ENCODE results near the gene PRRT4.
A peak's percentile ranks its signal among the peaks of the same experiment; 100 is the strongest.

PRRT4 gene

DNA sequence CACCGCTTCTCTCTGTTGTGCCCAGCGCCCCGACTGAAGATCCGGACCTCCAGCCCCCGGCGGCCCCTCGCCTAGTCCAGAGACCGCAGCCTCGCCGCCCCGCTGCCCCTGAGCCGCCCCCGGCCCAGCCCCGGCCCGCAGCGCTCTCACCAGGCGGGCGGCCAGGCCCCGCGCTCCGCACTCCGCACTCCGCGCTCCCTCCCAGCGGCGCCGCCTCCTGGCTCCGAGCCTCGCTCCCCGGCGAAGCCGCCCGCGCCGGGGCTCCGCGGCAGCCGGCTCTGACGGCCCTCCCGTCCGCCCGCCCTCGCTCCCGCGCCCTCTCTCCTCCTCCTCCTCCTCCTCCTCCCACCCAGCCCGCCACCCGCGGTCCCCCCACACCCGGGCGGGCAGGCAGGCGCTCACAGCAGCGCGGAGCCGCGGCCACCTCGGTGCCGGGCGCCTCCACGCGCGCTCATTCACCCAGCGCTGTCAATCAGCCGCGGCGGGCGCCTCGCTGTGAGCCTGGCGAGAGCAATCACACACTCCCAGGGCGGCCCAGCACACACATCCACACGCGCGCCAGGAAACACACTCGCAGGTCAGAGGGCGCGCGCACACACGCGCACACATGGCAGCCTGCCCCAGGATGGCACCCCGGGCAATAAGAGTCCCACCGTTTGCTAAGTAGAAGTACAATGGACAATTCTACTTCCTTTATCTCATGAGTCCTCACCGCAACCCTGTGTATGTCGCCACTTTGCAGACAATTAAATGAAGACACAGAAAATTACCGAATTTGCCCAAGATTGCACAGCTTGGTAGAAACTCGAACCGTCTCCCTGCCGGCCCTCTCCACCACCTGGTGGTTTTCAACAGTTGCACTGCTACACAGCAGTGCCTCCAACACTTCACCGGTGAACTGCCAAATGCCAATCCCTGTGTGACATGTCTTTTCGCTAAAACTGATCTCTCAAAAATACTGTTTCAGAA lies at the start of gene PRRT4:
TSS of gene PRRT4 (minus strand) at position 280 of the 969 bp plus-strand sequence.
- peak; percentile 45 to 56 for DNase-seq

DNA sequence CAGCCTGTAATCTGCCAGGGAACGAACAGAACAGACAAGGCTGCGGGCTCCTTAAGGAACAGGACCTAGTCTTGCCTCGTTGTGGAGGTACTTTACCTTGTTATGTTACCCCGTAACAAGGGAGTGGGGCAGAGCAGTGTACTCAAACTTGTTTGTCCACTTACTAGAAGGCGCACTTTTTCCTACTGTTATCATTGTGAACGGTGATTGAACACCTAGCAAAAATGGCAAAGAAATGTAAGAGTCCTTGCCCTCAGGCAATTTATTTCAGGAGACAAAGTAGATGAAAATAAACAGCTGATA lies 48.9 kb upstream of the PRRT4 start:
- no peak for DNase-seq

DNA sequence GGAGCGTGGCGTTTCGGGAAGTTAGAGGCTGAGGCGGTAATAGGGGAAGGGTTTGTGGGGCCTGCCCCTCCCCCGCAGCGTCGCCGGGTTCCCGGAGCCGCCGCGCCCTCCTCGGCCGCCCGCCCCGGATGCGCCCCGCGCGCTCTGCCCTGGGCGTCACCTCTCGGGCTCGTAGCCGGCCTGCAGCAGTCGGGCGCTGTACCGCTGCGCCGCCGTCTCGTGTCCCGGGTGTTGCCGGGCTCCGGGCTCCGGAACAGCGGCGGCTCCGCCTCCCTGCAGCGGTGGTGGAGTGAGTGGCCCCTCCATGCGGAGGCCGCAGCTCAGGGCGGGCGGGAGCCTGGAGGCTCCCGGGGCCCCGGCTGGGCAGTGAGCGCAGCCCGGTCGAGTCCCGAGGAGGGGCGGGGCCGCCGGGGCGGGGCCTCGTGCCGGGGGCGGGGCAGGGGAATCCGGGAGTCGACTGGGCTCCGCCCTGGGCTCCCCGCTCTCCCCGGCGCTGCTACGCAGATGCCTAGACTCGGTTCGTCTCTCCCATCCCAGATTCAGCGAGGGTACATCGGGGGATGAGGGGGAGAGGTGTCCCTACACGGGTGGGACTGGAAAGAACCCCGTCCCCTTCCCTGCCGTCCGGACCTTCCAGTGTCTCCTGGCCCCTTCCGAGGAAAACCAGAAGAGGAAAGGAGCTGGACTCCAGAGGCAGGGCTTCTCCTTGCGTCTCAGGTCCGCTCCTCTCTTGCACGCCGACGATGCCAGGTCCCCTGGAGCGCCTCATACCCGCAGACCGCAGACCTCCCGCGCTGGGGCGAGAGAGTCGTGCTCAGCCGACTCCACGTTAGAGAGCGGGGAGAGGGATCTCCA lies 48.3 kb upstream of the PRRT4 start, which contains the start of gene IMPDH1:
TSS of gene IMPDH1 (minus strand) at position 387 of the 855 bp plus-strand sequence. CDS start at position 306, 81 bp downstream.
- peak; percentile 83 to 88 for DNase-seq

DNA sequence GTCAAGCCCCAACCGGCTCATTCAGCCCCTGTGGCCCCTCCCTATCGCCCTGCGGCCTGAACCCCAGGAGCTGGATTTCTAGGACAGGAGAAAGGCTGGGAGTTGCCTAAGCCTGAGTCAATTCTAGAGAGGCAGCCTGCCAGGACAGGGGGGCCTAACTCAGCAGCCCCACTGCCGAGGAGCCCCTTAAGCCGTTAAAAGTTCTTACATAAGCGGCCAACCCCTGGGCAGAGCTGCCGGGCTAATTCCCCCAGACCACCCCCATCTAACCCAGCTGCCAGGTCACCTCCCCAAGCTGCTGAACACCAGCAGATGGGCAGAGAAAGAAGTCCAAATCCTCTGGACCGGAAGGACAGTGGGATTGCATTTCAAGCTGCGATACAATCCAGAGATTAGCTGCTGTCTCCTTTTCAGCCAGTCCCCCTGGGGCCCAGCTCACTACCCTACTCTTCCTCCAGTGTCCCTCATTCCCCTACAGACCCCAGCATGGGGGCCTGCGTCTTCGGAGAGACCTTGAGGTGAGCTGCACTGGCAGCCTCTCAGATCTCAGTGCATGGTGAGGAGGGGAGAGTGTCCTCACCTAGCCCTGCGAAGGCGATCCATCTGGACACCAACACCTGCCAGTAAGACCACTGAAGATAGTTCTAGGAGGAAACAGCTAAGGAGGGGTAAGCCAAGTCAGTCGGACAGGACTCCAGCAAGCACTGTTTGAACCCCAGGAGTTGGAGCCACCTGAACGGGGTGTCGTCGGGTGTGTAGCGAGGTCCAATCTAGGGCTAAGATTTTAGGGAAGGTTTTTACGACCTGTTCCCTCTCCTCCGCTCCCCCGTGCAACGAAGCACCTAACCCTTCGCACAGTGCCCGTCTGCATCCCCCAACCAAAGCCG lies 47.5 kb upstream of the PRRT4 start:
- DNase-seq = no peak

DNA sequence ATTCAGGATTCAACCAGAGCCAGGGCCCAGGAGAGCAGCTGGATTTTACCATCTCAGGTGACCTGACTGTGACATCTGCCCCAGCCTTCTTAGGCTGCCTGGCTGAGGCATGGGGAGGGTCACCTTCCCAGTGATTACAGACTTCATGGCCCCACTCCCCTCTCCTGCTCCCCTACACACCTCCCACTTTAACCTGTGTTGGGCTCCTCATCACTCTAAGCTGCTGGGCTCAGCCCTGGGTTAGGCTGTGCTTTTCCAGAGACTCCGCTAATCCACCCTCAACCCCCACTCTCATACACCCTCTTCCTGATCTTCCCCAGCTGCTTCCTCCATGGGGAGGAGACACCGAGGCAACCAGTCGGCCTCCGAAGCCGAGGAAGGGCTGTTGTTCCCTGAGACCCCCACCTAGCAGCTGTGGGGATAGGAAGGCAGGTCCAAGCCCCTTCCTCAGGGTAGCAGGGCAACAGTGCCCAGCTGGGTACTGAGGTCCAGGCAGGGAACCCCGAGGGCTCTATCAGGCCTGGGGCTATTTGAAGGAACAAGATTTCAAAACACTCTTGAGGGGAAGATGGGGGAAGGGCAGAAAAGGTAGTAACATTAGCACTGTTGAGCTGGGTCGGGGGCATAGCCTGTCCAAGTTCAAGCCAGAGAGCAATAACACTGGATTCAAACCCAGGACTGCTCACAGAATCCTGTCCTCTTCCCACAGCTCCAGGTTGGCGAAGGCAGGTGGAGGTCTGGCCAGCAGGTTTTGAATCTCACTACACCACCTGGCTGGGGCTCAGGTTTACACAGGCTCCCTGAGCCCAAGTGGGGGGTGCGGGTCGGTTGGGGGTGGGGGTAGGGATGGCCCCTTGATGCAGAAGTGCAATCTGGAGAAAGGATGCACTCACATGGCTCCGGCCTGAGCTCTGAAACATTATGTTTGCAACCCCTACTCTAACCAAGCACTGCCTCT lies 46.5 kb upstream of the PRRT4 start:
- DNase-seq = no peak

DNA sequence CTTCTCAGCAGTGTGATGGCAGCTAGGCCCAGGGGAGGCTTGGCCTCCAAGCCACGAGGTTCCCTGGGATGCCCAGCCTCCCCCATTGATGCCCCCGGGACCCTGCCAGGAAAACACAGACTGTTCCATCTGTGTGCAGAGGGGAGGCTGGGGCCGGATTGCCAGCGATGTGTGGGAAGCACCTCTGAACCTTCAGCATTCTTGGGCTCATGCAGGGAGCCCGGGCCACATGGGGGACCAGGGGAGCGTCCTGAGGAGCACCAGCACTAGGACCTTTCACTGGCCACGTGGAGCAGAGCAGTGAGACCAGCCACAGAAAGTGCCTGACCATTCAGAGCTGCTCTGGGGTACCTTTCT lies 45.7 kb upstream of the PRRT4 start:
- DNase-seq = no peak

DNA sequence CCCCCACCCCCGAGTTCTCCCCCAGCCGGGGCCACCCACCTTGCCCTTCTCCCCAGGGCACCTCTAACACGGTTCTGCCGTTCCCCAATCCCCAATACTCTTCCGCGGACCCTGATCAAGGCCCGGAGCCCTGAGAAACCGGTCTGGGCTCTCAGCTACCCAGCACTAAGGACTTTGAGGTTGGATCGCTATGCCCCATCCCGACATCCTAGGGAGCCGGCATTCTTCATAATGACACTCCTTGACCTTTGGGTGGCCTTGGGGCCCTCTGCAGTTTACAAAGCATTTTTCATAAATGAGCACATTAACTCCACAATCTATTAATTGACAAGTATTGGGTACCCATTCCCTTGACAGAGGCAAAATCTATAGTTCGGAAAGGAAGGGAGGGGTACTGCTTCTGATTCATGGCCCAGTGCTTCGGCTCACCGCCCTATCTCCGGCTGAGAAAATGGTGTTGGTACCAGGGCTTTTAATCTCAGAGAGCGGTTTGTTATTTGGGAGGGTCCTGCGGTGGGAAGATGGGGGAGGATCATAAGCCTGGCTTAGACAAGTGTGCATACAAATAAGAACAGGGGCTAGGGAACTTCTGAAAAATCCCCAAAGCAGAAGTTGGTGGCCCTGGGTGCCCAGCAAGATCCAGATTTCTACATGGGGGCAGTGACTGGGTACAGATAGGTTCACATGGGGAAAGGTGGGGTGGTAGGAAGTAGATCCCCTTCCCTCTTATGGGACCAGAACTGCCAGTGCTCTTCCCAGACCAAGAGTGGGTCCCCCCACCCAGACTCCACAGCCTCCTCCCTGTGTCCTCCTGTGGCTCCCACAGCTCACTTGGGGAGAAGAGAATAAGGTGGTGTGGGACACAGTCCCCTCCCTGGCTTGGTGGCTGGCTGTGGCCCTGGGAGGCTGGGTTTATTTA lies 45.1 kb upstream of the PRRT4 start:
- DNase-seq = peak in 1 of 2 donors; percentile 16

DNA sequence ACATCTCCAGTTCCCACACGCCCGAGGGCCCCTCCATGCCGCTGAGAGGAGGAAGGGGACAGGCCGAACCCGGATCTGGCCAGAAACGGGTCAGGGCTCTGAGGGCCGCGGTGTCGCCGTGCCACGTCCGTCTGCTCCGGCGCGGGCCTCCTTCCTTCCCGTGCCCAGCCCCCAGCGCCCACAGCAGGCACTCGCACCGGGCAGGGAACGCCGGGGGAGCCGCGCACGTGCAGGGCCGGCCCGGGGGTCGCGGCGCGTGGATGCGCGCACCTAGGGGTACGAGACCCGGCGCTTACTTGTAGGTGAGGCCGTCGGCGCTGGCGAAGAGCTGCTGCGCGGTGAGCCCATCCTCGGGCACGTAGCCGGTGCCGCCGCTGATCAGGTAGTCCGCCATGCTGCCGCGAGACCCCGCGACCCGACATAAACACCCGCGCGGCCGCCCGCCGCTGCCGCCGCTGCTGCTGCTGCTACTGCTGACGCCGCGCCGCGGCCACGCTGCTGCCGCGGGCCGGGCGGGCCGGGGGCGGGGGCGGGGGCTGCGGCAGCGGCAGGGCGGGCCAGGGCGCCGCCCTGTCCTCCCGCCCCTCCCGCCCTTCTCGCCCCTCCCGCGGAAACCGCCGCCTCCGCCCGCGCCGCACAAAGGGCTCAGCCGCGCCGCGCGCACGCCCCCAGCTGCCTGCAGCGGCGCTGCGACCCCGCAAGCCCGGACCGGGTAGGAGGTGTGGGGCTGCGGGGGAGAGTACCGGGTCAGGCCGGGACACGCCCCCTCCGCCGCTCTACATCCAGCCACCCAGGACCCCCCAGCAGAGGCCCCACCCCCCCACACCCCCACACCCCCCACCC lies 44.2 kb upstream of the PRRT4 start:
- DNase-seq = peak; percentile 63 to 72

DNA sequence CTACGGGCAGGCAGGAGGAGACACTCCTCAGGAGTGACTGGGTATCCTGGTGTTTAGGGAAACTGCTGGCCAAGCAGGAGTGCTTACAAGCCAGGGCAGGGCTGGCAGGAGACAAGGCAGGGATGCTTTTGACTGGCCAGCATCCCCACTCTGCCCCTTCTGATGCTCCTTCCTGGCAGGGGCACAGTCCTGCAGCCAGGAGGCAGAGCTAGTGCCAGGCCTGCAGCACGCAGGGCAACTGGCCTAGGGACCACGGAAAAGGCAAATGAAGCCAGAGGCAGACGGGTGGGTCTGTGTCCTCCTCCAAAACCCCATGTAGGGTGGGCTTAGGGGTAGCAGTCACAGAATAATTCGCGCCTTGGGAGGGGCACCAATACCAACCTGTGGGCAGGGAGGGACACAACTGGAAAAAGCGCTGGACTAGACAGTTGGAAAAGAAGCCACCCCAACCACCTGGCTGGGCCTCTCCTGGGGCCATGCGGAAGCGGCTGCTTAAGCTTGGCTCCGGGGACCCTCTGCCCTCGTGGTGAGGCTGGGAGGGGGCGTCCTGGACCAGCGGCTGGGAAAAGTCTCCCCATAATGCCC lies 43.5 kb upstream of the PRRT4 start:
- no peak for DNase-seq

DNA sequence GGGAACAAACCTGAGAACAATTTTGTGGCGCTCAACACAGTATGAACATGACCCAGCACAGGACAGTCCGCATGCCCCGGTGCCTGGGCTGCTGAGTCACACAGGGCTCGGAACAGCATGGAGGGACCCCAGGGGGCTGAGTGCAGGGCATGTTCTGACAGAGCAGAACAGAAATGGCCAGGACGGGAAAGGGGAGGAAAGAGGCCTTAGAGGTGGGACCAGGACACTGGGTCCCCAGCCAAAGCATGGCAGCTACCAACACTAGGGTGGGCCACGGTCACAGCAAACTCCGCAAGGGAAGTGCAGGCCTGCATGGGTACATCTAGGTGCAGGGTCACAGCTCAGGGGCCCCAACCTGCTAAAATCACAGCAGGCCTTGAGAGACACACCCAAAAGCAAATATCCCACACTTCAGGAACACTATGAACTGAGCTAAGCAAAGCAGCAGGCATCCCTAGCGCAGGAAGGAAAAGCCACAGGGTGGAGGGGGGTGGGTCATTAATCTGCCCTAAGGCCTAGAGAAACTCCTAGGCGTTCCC lies 42.7 kb upstream of the PRRT4 start:
- no peak for DNase-seq

DNA sequence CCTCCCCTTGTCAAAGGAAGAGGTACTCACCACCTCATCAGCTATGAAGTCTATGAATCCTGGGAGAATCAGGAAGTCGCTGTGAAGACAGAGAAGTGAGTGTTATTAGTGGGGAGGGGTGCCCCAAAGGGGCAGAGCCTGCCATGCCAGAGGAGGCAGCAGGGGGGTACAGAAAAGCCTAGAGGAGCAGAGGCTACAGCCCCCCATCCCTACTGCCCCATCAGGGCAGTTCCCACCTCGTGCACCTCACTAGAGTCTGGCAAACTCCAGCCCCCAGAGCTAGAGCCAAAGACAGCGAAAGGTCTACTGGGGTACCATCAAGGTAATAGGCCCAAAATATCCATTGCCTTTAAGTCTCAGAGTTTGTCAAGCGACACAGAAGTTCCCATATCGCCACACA lies 42.2 kb upstream of the PRRT4 start:
- no peak for DNase-seq

DNA sequence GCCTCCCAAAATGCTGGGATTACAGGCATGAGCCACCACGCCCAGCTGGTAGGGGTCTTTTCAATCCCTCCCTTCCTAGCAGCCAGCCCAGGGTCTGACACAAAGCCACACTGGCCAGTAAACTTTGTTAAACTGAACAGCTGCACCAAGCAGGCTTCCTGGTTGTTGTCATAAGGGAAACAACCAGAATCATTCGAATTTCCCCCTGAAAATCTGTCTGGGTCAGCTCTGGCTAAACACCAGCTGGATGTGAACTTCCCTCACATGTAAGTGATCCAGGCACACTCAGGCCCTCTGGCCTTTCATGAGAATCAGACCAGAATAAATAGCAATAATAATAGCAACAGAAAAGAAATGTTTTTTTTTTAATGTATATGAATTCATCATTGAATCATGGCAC lies 40.9 kb upstream of the PRRT4 start:
- DNase-seq = no peak

DNA sequence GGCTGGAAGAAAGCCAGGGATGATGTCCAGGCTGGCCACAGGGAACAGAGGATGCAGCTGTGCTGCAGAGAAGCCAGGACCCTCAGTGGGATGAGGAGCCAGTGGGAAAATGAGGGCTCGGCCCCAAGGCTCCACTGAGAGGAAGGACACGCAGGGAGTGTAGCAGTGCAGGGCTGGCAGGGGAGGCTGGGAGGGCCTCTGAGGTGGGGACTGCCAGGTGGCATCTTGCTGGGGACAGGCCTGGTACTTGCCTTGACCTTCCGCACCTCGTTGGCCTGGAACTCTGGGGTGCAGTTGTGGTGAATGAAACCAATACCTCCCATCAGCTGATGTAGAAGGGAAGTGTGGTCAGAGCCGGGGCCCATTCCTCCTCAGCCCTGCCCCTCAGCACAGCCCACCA lies 39.1 kb upstream of the PRRT4 start:
- DNase-seq = no peak

DNA sequence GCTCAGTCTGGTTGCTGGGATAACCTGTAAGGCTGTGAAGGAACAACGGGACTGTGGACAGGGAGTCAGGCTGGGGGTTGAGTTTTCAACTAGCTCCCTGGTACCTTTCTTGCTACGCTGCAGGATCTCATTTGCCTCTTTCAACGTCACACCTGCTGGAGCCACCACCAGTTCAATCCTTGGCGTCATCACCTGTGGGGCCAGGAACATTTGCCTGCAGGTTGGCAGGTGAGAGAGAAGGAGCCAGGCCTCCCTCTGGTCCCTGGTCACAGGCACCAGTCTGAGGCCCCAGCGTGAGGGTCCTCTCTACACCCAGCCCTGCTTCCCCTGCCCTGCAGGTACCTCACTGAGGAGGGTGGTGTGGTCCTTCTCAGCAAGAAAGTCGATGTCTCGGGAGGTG lies 38.5 kb upstream of the PRRT4 start:
- DNase-seq = no peak

DNA sequence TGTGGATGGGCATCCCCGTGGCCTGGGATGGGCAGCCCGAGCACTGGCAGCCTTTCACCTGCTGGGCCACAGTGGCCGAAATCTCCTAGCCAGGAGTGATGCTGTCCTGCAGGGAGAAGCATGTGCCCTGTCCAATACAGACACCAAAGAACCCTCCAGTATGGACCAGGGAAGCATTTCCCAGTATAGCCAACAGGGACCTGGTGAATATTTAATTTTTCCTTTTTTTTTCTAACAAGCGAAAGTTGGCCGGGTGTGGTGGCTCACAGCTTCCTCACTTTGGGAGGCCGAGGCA lies 37.3 kb upstream of the PRRT4 start:
- no peak for DNase-seq

DNA sequence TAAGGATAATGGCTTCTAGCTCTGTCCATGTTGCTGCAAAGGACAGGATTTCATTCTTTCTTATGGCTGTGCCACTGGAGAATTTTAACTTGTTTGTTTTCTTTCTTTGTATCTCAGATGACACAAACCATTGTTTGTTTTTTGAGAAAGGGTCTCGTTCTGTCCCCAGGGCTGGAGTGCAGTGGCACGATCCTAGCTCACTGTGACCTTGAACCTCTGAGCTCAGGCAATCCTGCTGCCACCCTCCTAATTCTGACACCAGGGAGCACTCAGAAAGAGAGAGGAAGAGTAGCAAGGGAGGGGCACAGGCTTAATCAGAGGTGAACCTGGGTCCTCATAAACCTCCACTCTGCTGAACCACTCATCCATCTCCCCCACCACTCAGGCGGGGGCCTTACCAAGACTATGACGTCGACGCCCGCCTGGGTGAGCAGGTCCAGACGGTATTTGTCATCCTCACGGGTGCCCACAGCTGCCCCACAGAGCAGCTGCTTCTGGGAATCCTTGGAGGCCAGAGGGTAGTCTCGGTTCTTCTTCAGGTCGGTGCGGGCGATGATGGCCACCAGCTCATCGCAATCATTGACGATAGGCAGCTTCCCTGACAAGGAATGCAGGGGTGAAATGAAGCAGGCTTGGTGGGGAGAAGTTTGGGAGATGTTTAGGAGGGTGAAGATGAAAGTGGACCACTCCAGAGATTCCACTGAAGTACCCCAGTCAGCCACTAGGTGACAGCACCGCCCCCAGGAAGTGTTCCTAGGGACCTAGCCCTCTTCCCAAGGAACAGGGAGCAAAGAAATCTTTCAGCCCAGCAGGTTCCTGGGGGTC lies 36.7 kb upstream of the PRRT4 start:
- peak; percentile 19 to 40 for DNase-seq

DNA sequence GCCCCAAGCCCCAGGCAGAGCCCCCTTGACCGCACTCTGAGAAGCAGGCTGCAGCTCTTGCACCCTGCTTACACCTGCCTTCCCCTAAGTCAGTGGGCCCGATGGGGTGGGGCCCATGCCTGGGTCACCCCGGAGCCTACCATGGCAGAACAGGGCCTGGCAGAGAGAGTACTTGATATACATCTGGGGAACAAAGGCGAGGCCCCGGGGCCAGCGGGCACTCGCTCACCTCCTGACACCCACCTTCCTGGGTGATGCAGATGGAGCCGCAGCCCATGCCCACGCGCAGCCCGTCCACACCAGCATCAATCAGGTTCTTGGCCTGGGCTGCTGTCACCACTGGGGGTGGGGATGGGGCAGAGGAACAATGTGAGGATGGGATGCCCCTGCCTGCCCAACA lies 34.9 kb upstream of the PRRT4 start:
- no peak for DNase-seq

DNA sequence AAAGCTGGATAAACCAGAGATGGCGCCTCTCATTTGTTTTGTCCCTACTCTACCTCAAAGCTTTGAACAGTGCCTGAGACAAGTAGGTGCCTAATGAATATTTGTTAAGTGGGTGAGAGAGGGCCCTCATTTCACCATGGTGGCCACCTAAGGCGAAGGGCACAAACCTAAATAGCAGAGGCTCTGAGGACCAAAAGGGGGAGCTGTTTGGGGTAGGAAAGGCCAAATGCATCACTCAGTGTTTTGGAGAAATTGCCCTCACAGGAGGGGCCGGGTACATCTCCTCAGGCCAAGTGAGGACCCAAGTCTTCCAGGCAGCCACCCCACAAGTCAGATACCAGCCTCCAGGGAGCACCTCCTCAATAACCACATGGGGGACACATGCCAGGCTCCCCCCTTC lies 34.3 kb upstream of the PRRT4 start:
- no peak for DNase-seq
